Right lobe of liver (tissue), 4 donors: ENCODE data around the gene AFF2.

Source experiments
- CTCF ChIP-seq, 4 donors: fragments of 200-600 bp in 3 of 4; fragments of 450-650 bp in 1 of 4; IDR thresholded peaks; one replicate each; pipeline versions ENCODE4 v1.5.1 to v1.8.0; 2016 to 2022; ENCODE audit warnings: antibody characterized with exemption in 4 of 4, mild to moderate bottlenecking in 2 of 4
- POLR2A ChIP-seq: fragments of 450-650 bp; IDR thresholded peaks from one replicate; pipeline ENCODE4 v1.6.1; 2017; ENCODE audit warnings: antibody characterized with exemption, mild to moderate bottlenecking
- donor health status: DM: no; HTN: no; CAD: no.
- donor health status: DM: no; HTN: no; CAD: no.
- donor health status: DM: no; HTN: yes; CAD: no.

- TF ChIP-seq POLR2A = no peak
- no peak for TF ChIP-seq CTCF (IDR thresholded peaks at IDR 0.05)
Measured at GRCh38 chrX:148713981-148714380, 213.6 kb downstream of the AFF2 start.
